OCI-LY3 (cell line): ENCODE data around the gene ACADSB.

Experiments
- CTCF ChIP-seq: fragments of 200-600, 300-600 bp; sonication (generic); IDR thresholded peaks from 2 replicates; pipeline ENCODE4 v1.5.1; 2014; ENCODE audit warnings: antibody characterized with exemption, low read length, low read depth
- EZH2phosphoT487 ChIP-seq: fragments of 200-600 bp; shearing (Covaris generic); IDR thresholded peaks from 2 replicates; pipeline ENCODE4 v1.6.1; 2018; ENCODE audit warnings: antibody characterized with exemption, mixed run types, low read depth

DNA sequence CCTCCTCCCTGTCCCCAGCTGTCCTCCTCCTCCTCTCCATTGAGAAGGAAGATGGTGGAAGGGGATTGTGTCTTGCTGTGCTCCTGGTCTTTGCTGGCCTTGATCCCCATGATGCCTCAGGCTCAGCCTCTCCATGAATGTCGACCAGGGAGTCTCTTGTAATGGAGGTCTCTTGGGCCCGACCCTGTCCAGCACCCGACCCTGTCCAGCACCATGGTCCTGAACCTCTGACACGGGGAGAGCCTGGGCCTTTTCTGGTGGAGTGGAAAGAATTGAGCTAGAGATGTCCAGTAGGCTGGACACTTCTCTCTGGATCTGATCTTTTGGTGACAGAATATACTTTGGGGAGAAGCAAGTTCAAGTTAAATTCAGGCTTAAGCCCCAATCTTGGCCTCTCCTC lies 84.7 kb downstream of the ACADSB start:
- no peak for TF ChIP-seq CTCF
- no peak for TF ChIP-seq EZH2phosphoT487
